ENCODE results near the gene EPX.
A peak's percentile ranks its signal among the peaks of the same experiment; 100 is the strongest.

EPX gene

GRCh38 chr17:58184986-58185761 is 7.4 kb upstream of the EPX start:
- no peak for DNase-seq

- DNase-seq, result no peak
Observed at GRCh38 chr17:58186591-58186990, 5.9 kb upstream of the EPX start.

GRCh38 chr17:58187063-58187462 is 5.5 kb upstream of the EPX start:
- no peak for DNase-seq

- DNase-seq, result no peak
Observed at GRCh38 chr17:58187675-58188074, 4.9 kb upstream of the EPX start.

- no peak for DNase-seq
Observed at GRCh38 chr17:58189436-58190146, 2.9 kb upstream of the EPX start.

- DNase-seq, result no peak
Observed at GRCh38 chr17:58191241-58191896, 1.2 kb upstream of the EPX start.

- DNase-seq, result no peak
Observed at GRCh38 chr17:58193641-58194255, 1.2 kb downstream of the EPX start.

GRCh38 chr17:58195518-58196123 is 3.1 kb downstream of the EPX start:
- no peak for DNase-seq

GRCh38 chr17:58196610-58197009 is 4.1 kb downstream of the EPX start:
- no peak for DNase-seq

- peak in 14 of 56 donors; percentile 1 to 32 (median 10) for DNase-seq
Observed at GRCh38 chr17:58200024-58200633, 7.6 kb downstream of the EPX start.

- no peak for DNase-seq
Observed at GRCh38 chr17:58202859-58203258, 10.3 kb downstream of the EPX start.

GRCh38 chr17:58204796-58205195 is 12.3 kb downstream of the EPX start:
- DNase-seq, result no peak

- DNase-seq, result no peak
Observed at GRCh38 chr17:58205936-58206335, 13.4 kb downstream of the EPX start.

GRCh38 chr17:58207451-58207850 is 14.9 kb downstream of the EPX start:
- no peak for DNase-seq

- DNase-seq, result no peak
Observed at GRCh38 chr17:58208344-58208743, 15.8 kb downstream of the EPX start.

GRCh38 chr17:58210922-58211321 is 18.4 kb downstream of the EPX start:
- DNase-seq, result no peak

- DNase-seq, result no peak
Observed at GRCh38 chr17:58215685-58216084, 23.2 kb downstream of the EPX start.

GRCh38 chr17:58217766-58218165 is 25.2 kb downstream of the EPX start:
- no peak for DNase-seq

GRCh38 chr17:58219007-58219788 is 26.7 kb downstream of the EPX start, which contains the start of gene MKS1:
Gene MKS1, minus strand, starts transcription at chr17:58219255. Its CDS starts 25 bp downstream, at chr17:58219230.
- DNase-seq, result peak; percentile 36 to 97 (median 91)

- no peak for DNase-seq
Observed at GRCh38 chr17:58219789-58220183, 27.3 kb downstream of the EPX start.
